ENCODE results near the gene NRAP. TPM values are rescaled to one million over a fixed set of nuclear protein-coding genes. Genes with fewer than 3 reads are reported as not detected.

NRAP gene
- total and polyA plus RNA-seq, 2 experiments from 2014 or later, result not detected

GRCh38 chr10:113555245-113555644 lies 108.6 kb downstream of the NRAP start:
- H3K79me2 ChIP-seq (ENCODE audit: insufficient read depth), result no peaks in the 10 kb centered on the region
- no peak for DNase-seq
- 57 to 65% methylated on average over 3 of the region's 3 CpGs for WGBS, 2 experiments (ENCODE audit: low coverage in 1 of 2, low lambda C conversion rate in 2 of 2, missing lambda C conversion rate in 2 of 2)
- H3K4me3 ChIP-seq, result no peak overlapping the region
- in situ Hi-C loops (cut with MboI), result no loop called here
- no peak for TF ChIP-seq EZH2 (IDR thresholded peaks at IDR 0.05; ENCODE audit: insufficient read depth, poor library complexity, severe bottlenecking)
- TF ChIP-seq EZH2phosphoT487 (IDR thresholded peaks at IDR 0.05; ENCODE audit: insufficient read depth, low read depth), result no peak
- no peaks in the 10 kb centered on the region for H4K20me1 ChIP-seq (ENCODE audit: insufficient read depth)
- H2AFZ ChIP-seq, result no peak overlapping the region
- H3K27ac ChIP-seq, result no peak overlapping the region
- H3K27me3 ChIP-seq (replicated peaks; ENCODE audit: insufficient read depth), result 0 out of 2 replicates have a peak, but pooled peaks cover 15% of the 10 kb centered on the region
- no peaks in the 10 kb centered on the region for H3K9me3 ChIP-seq (ENCODE audit: low read depth)
- no peaks in the 10 kb centered on the region for H3K9me2 ChIP-seq (ENCODE audit: insufficient read depth)
- no peaks in the 10 kb centered on the region for H3K36me3 ChIP-seq (ENCODE audit: low read depth)
- no peaks in the 10 kb centered on the region for H3F3A ChIP-seq (ENCODE audit: insufficient read depth)
- no peak overlapping the region for H3K9ac ChIP-seq
- no peak overlapping the region for H3K4me2 ChIP-seq (ENCODE audit: unreplicated experiment)
- H3K4me1 ChIP-seq (ENCODE audit: insufficient read depth), result no peaks in the 10 kb centered on the region

- Histone ChIP-seq H3K79me2 (ENCODE audit: insufficient read depth) (no peaks in the 10 kb centered on the region), H3F3A (ENCODE audit: insufficient read depth) (no peaks in the 10 kb centered on the region; the same call in 1 of the 2 replicates), H3K36me3 (ENCODE audit: low read depth) (no peaks in the 10 kb centered on the region), H3K4me2 (ENCODE audit: unreplicated experiment) (no peak overlapping the region), H4K20me1 (ENCODE audit: insufficient read depth) (no peaks in the 10 kb centered on the region), H3K9me3 (ENCODE audit: low read depth) (no peaks in the 10 kb centered on the region), H3K9ac (no peak overlapping the region), H2AFZ (no peak overlapping the region), H3K4me3 (no peak overlapping the region), H3K9me2 (ENCODE audit: insufficient read depth) (no peaks in the 10 kb centered on the region), H3K27me3 (replicated peaks; ENCODE audit: insufficient read depth) (0 out of 2 replicates have a peak, but pooled peaks cover 15% of the 10 kb centered on the region), H3K27ac (no peak overlapping the region), H3K4me1 (ENCODE audit: insufficient read depth) (no peaks in the 10 kb centered on the region)
- in situ Hi-C loops (cut with MboI), result no loop called here
- no peak for DNase-seq
- no peak for TF ChIP-seq EZH2phosphoT487 (IDR thresholded peaks at IDR 0.05; ENCODE audit: insufficient read depth, low read depth)
- TF ChIP-seq EZH2 (IDR thresholded peaks at IDR 0.05; ENCODE audit: insufficient read depth, poor library complexity, severe bottlenecking), result no peak
- 59 to 69% methylated on average over 5 of the region's 5 CpGs for WGBS, 2 experiments (ENCODE audit: low coverage in 1 of 2, low lambda C conversion rate in 2 of 2, missing lambda C conversion rate in 2 of 2)
Measured at GRCh38 chr10:113554214-113554613, 109.6 kb downstream of the NRAP start.

- Histone ChIP-seq H3K9me3 (ENCODE audit: low read depth) (no peaks in the 10 kb centered on the region), H3K4me3 (no peak overlapping the region), H2AFZ (no peak overlapping the region), H4K20me1 (ENCODE audit: insufficient read depth) (no peaks in the 10 kb centered on the region), H3K27me3 (replicated peaks; ENCODE audit: insufficient read depth) (0 out of 2 replicates have a peak, but pooled peaks cover 14% of the 10 kb centered on the region), H3K4me2 (ENCODE audit: unreplicated experiment) (no peak overlapping the region), H3F3A (ENCODE audit: insufficient read depth) (no peaks in the 10 kb centered on the region; the same call in 1 of the 2 replicates), H3K36me3 (ENCODE audit: low read depth) (no peaks in the 10 kb centered on the region), H3K4me1 (ENCODE audit: insufficient read depth) (no peaks in the 10 kb centered on the region), H3K79me2 (ENCODE audit: insufficient read depth) (no peaks in the 10 kb centered on the region), H3K9me2 (ENCODE audit: insufficient read depth) (no peaks in the 10 kb centered on the region), H3K9ac (no peak overlapping the region), H3K27ac (no peak overlapping the region)
- no peak for DNase-seq
- TF ChIP-seq EZH2phosphoT487 (IDR thresholded peaks at IDR 0.05; ENCODE audit: insufficient read depth, low read depth) (no peak), EZH2 (IDR thresholded peaks at IDR 0.05; ENCODE audit: insufficient read depth, poor library complexity, severe bottlenecking) (no peak)
- in situ Hi-C loops (cut with MboI), result no loop called here
- WGBS, 2 experiments (ENCODE audit: low coverage in 1 of 2, low lambda C conversion rate in 2 of 2, missing lambda C conversion rate in 2 of 2), result 94 to 97% methylated on average over 2 of the region's 2 CpGs
Measured at GRCh38 chr10:113553149-113553548, 110.7 kb downstream of the NRAP start.

- H3K9me2 ChIP-seq (ENCODE audit: insufficient read depth), result no peaks in the 10 kb centered on the region
- in situ Hi-C loops (cut with MboI), result no loop called here
- no peak for TF ChIP-seq EZH2 (IDR thresholded peaks at IDR 0.05; ENCODE audit: insufficient read depth, poor library complexity, severe bottlenecking)
- no peak for TF ChIP-seq EZH2phosphoT487 (IDR thresholded peaks at IDR 0.05; ENCODE audit: insufficient read depth, low read depth)
Measured at GRCh38 chr10:113552701-113553100, 111.1 kb downstream of the NRAP start, which contains the start of gene HABP2. Gene HABP2, plus strand, starts transcription at chr10:113553053. Its CDS starts 69 bp downstream, at chr10:113553122.

More at GRCh38 chr10:113552701-113553100, 111.1 kb downstream of the NRAP start, which contains the start of gene HABP2:
- no peaks in the 10 kb centered on the region for H3K36me3 ChIP-seq (ENCODE audit: low read depth)
- H3K27ac ChIP-seq, result no peak within 1 kb of the TSS
- DNase-seq, result no peak
- H3K4me3 ChIP-seq, result no peak within 1 kb of the TSS
- no peak within 1 kb of the TSS for H3K4me2 ChIP-seq (ENCODE audit: unreplicated experiment)
- no peaks in the 10 kb centered on the region for H4K20me1 ChIP-seq (ENCODE audit: insufficient read depth)
- H3K79me2 ChIP-seq (ENCODE audit: insufficient read depth), result no peaks in the 10 kb centered on the region
- H3K4me1 ChIP-seq (ENCODE audit: insufficient read depth), result no peaks in the 10 kb centered on the region
- H3K9me3 ChIP-seq (ENCODE audit: low read depth), result no peaks in the 10 kb centered on the region
- H2AFZ ChIP-seq, result no peak within 1 kb of the TSS
- WGBS, 2 experiments (ENCODE audit: low coverage in 1 of 2, low lambda C conversion rate in 2 of 2, missing lambda C conversion rate in 2 of 2), result 58 to 65% methylated on average over 3 of the region's 3 CpGs
- H3K9ac ChIP-seq, result no peak within 1 kb of the TSS
- H3K27me3 ChIP-seq (replicated peaks; ENCODE audit: insufficient read depth), result 0 out of 2 replicates have a peak, but pooled peaks cover 11% of the 10 kb centered on the region
- H3F3A ChIP-seq (ENCODE audit: insufficient read depth), result no peaks in the 10 kb centered on the region; the same call in 1 of the 2 replicates

Data from GM23248 (cell line).